ENCODE results near the gene ZNF275.

The ZNF275 gene

DNA sequence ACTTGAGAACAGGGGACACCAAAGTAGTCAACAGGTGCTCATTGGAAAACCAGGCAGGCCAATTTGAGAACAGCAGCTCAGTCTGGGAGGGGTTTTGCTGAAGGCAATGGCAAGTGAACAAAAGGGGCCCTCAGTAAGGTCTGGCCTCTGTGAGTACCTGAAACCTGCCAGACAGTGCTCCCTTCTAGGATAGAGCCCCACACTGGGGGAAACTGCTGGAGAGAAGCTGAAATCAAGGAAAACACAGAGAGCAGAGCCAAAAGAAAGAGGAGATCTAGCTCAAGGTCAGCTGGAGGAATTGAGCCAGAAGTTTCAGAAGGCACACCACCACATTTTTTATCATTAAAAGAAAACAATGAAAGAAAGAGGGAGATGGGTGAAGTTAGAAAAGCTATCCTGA lies 39.0 kb downstream of the ZNF275 start:
- ATAC-seq: no peak
- TF ChIP-seq RARB (CRISPR knock-in tag; IDR thresholded peaks at IDR 0.05) (no peak), BACH2 (CRISPR knock-in tag; IDR thresholded peaks at IDR 0.05; ENCODE audit: borderline replicate concordance) (no peak), OSR1 (CRISPR knock-in tag; IDR thresholded peaks at IDR 0.05) (no peak), ISL1 (CRISPR knock-in tag; IDR thresholded peaks at IDR 0.05) (no peak), TCF4 (CRISPR knock-in tag; IDR thresholded peaks at IDR 0.05; ENCODE audit: borderline replicate concordance) (no peak), ZNF8 (CRISPR knock-in tag; IDR thresholded peaks at IDR 0.05) (no peak), ARNTL (CRISPR knock-in tag; IDR thresholded peaks at IDR 0.05; ENCODE audit: borderline replicate concordance, low read depth) (no peak)
- TF ChIP-seq, protein P1, sequence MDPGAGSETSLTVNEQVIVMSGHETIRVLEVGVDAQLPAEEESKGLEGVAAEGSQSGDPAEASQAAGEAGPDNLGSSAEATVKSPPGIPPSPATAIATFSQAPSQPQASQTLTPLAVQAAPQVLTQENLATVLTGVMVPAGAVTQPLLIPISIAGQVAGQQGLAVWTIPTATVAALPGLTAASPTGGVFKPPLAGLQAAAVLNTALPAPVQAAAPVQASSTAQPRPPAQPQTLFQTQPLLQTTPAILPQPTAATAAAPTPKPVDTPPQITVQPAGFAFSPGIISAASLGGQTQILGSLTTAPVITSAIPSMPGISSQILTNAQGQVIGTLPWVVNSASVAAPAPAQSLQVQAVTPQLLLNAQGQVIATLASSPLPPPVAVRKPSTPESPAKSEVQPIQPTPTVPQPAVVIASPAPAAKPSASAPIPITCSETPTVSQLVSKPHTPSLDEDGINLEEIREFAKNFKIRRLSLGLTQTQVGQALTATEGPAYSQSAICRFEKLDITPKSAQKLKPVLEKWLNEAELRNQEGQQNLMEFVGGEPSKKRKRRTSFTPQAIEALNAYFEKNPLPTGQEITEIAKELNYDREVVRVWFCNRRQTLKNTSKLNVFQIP (CRISPR knock-in tag; IDR thresholded peaks at IDR 0.05; ENCODE audit: borderline replicate concordance, low read depth): no peak

DNA sequence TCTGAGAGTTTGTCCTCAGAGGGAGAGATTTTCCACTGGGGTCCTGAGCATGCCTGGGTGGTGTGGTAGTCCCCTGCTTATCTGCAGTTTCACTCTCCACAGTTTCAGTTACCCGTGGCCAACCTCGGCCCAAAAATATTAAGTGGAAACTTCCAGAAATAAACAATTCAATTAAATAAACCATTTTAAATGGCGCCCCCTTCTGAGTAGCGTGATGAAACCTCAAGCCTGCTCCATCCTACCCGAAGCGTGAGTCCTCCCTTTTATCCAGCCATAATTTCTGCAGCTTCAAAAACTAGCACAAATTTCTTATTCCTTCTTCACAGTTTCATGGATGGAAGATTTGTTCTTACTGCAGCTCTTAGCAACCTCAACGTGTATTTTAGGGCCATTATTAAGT lies 40.5 kb downstream of the ZNF275 start:
- no peak for ATAC-seq
- no peak for TF ChIP-seq TCF4 (CRISPR knock-in tag; IDR thresholded peaks at IDR 0.05; ENCODE audit: borderline replicate concordance)
- TF ChIP-seq ZNF70 (CRISPR knock-in tag; IDR thresholded peaks at IDR 0.05): no peak
- no peak for TF ChIP-seq ARNTL (CRISPR knock-in tag; IDR thresholded peaks at IDR 0.05; ENCODE audit: borderline replicate concordance, low read depth)
- TF ChIP-seq TOX (CRISPR knock-in tag; IDR thresholded peaks at IDR 0.05; ENCODE audit: borderline replicate concordance): no peak
- TF ChIP-seq ZC3H10 (CRISPR knock-in tag; IDR thresholded peaks at IDR 0.05): no peak
- TF ChIP-seq PPARA (CRISPR knock-in tag; IDR thresholded peaks at IDR 0.05; ENCODE audit: borderline replicate concordance): no peak

DNA sequence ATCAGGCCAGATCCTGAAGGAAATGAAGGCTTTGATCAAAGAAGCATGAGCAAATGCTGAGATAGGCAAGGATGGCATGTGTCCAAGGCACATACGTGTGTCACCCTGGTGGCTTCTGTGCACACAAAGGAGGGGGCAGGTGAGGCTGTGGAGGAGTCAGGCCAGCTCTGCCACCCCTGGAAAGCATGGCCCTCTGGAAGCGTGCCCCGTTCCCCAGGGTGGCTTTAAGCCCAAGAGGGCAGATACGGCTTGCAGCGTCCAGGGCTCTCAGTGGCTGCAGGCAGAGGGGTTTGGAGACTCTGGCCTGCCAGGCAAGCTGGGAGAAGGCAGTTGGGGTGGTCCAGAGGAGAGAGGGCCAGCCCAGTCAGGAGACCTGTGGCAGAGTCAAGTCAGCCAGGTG lies 41.6 kb downstream of the ZNF275 start:
- TF ChIP-seq, protein P2, sequence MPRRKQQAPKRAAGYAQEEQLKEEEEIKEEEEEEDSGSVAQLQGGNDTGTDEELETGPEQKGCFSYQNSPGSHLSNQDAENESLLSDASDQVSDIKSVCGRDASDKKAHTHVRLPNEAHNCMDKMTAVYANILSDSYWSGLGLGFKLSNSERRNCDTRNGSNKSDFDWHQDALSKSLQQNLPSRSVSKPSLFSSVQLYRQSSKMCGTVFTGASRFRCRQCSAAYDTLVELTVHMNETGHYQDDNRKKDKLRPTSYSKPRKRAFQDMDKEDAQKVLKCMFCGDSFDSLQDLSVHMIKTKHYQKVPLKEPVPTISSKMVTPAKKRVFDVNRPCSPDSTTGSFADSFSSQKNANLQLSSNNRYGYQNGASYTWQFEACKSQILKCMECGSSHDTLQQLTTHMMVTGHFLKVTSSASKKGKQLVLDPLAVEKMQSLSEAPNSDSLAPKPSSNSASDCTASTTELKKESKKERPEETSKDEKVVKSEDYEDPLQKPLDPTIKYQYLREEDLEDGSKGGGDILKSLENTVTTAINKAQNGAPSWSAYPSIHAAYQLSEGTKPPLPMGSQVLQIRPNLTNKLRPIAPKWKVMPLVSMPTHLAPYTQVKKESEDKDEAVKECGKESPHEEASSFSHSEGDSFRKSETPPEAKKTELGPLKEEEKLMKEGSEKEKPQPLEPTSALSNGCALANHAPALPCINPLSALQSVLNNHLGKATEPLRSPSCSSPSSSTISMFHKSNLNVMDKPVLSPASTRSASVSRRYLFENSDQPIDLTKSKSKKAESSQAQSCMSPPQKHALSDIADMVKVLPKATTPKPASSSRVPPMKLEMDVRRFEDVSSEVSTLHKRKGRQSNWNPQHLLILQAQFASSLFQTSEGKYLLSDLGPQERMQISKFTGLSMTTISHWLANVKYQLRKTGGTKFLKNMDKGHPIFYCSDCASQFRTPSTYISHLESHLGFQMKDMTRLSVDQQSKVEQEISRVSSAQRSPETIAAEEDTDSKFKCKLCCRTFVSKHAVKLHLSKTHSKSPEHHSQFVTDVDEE (CRISPR knock-in tag; IDR thresholded peaks at IDR 0.05): no peak
- TF ChIP-seq ZNF8 (CRISPR knock-in tag; IDR thresholded peaks at IDR 0.05) (no peak), ISL1 (CRISPR knock-in tag; IDR thresholded peaks at IDR 0.05) (no peak), TCF4 (CRISPR knock-in tag; IDR thresholded peaks at IDR 0.05; ENCODE audit: borderline replicate concordance) (no peak), RARB (CRISPR knock-in tag; IDR thresholded peaks at IDR 0.05) (no peak), ZFP30 (CRISPR knock-in tag; IDR thresholded peaks at IDR 0.05) (no peak), PPARA (CRISPR knock-in tag; IDR thresholded peaks at IDR 0.05; ENCODE audit: borderline replicate concordance) (no peak), BACH2 (CRISPR knock-in tag; IDR thresholded peaks at IDR 0.05; ENCODE audit: borderline replicate concordance) (no peak), ZFP3 (CRISPR knock-in tag; IDR thresholded peaks at IDR 0.05) (no peak), GLIS3 (CRISPR knock-in tag; IDR thresholded peaks at IDR 0.05) (no peak), TOX (CRISPR knock-in tag; IDR thresholded peaks at IDR 0.05; ENCODE audit: borderline replicate concordance) (no peak), SNAI2 (CRISPR knock-in tag; IDR thresholded peaks at IDR 0.05) (no peak), ARNTL (CRISPR knock-in tag; IDR thresholded peaks at IDR 0.05; ENCODE audit: borderline replicate concordance, low read depth) (no peak), OSR1 (CRISPR knock-in tag; IDR thresholded peaks at IDR 0.05) (no peak)
- TF ChIP-seq, protein P1 (CRISPR knock-in tag; IDR thresholded peaks at IDR 0.05; ENCODE audit: borderline replicate concordance, low read depth): no peak
- TF ChIP-seq, protein P3, sequence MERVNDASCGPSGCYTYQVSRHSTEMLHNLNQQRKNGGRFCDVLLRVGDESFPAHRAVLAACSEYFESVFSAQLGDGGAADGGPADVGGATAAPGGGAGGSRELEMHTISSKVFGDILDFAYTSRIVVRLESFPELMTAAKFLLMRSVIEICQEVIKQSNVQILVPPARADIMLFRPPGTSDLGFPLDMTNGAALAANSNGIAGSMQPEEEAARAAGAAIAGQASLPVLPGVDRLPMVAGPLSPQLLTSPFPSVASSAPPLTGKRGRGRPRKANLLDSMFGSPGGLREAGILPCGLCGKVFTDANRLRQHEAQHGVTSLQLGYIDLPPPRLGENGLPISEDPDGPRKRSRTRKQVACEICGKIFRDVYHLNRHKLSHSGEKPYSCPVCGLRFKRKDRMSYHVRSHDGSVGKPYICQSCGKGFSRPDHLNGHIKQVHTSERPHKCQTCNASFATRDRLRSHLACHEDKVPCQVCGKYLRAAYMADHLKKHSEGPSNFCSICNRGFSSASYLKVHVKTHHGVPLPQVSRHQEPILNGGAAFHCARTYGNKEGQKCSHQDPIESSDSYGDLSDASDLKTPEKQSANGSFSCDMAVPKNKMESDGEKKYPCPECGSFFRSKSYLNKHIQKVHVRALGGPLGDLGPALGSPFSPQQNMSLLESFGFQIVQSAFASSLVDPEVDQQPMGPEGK (CRISPR knock-in tag; IDR thresholded peaks at IDR 0.05; ENCODE audit: borderline replicate concordance): no peak
- ATAC-seq: no peak

DNA sequence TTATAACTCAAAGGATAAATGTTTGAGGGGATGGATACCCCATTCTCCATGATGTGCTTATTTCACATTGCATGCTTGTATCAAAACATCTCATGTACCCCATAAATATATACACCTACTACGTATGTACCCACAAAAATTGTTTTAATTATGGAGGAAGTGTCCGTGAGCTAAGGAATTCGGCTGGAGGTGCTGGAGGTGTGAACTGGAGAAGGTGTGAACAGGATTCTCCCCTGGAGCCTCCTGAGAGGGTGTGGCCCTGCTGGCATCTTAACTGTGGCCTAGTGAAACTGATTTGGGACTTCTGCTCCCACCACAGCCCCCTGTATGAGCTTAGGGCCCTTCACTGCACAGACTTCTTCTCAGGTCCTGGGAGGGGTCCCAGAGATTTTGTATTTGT lies 43.8 kb downstream of the ZNF275 start:
- ATAC-seq: no peak
- TF ChIP-seq ZFP30 (CRISPR knock-in tag; IDR thresholded peaks at IDR 0.05) (no peak), OSR1 (CRISPR knock-in tag; IDR thresholded peaks at IDR 0.05) (no peak), TCF4 (CRISPR knock-in tag; IDR thresholded peaks at IDR 0.05; ENCODE audit: borderline replicate concordance) (no peak), ARNTL (CRISPR knock-in tag; IDR thresholded peaks at IDR 0.05; ENCODE audit: borderline replicate concordance, low read depth) (no peak), PPARA (CRISPR knock-in tag; IDR thresholded peaks at IDR 0.05; ENCODE audit: borderline replicate concordance) (no peak), SNAI2 (CRISPR knock-in tag; IDR thresholded peaks at IDR 0.05) (no peak), ZFP3 (CRISPR knock-in tag; IDR thresholded peaks at IDR 0.05) (no peak), ZNF8 (CRISPR knock-in tag; IDR thresholded peaks at IDR 0.05) (no peak), RARB (CRISPR knock-in tag; IDR thresholded peaks at IDR 0.05) (no peak), ISL1 (CRISPR knock-in tag; IDR thresholded peaks at IDR 0.05) (no peak), ESRRG (CRISPR knock-in tag; IDR thresholded peaks at IDR 0.05) (no peak), ZC3H10 (CRISPR knock-in tag; IDR thresholded peaks at IDR 0.05) (no peak), CSDC2 (CRISPR knock-in tag; IDR thresholded peaks at IDR 0.05) (no peak), ZNF565 (CRISPR knock-in tag; conservative IDR thresholded peaks at IDR 0.05; ENCODE audit: low read depth) (no peak)
- TF ChIP-seq, protein P4, sequence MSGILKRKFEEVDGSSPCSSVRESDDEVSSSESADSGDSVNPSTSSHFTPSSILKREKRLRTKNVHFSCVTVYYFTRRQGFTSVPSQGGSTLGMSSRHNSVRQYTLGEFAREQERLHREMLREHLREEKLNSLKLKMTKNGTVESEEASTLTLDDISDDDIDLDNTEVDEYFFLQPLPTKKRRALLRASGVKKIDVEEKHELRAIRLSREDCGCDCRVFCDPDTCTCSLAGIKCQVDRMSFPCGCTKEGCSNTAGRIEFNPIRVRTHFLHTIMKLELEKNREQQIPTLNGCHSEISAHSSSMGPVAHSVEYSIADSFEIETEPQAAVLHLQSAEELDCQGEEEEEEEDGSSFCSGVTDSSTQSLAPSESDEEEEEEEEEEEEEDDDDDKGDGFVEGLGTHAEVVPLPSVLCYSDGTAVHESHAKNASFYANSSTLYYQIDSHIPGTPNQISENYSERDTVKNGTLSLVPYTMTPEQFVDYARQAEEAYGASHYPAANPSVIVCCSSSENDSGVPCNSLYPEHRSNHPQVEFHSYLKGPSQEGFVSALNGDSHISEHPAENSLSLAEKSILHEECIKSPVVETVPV (CRISPR knock-in tag; IDR thresholded peaks at IDR 0.05): no peak
- TF ChIP-seq, protein P5, sequence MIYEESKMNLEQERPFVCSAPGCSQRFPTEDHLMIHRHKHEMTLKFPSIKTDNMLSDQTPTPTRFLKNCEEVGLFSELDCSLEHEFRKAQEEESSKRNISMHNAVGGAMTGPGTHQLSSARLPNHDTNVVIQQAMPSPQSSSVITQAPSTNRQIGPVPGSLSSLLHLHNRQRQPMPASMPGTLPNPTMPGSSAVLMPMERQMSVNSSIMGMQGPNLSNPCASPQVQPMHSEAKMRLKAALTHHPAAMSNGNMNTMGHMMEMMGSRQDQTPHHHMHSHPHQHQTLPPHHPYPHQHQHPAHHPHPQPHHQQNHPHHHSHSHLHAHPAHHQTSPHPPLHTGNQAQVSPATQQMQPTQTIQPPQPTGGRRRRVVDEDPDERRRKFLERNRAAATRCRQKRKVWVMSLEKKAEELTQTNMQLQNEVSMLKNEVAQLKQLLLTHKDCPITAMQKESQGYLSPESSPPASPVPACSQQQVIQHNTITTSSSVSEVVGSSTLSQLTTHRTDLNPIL (CRISPR knock-in tag; IDR thresholded peaks at IDR 0.05; ENCODE audit: low read depth): no peak
